Cardiac septum (tissue), 1 donor: ENCODE results near the gene NR3C2. TPM values are rescaled to one million over a fixed set of nuclear protein-coding genes. Genes with fewer than 3 reads are reported as not detected.

Source experiments
- DNase-seq: peaks from one replicate; pipeline ENCODE4 v3.0.0-alpha.2; 2020; ENCODE audit warnings: low spot score
- intact Hi-C: fragments of 100-400 bp; cut with DNase I; formaldehyde crosslinking; loops from one replicate; pipeline ENCODE4 v1.14.0; 2022
- long read RNA-seq: library from polyadenylated mRNA; unstranded; transcript quantifications from one replicate; pipeline ENCODE4 v2.0.0, GENCODE V29; 2021
- total RNA-seq: library from RNA; stranded (reverse); fragmentation: NEBNext Ultra II Directional; extraction: Animal tissue kit (Norgen Biotek cat#: 25700); gene quantifications from one replicate; pipeline ENCODE4 v1.2.1, GENCODE V29; 2021
- donor health status: DM: no; HTN: no; CAD: no.

Gene NR3C2
- 17.3 TPM for total RNA-seq
- long read RNA-seq, partial matches to known transcripts, result 1 of 12 reads
- long read RNA-seq, other reads (novel, unspliced or antisense), result 11 of 12 reads

DNA sequence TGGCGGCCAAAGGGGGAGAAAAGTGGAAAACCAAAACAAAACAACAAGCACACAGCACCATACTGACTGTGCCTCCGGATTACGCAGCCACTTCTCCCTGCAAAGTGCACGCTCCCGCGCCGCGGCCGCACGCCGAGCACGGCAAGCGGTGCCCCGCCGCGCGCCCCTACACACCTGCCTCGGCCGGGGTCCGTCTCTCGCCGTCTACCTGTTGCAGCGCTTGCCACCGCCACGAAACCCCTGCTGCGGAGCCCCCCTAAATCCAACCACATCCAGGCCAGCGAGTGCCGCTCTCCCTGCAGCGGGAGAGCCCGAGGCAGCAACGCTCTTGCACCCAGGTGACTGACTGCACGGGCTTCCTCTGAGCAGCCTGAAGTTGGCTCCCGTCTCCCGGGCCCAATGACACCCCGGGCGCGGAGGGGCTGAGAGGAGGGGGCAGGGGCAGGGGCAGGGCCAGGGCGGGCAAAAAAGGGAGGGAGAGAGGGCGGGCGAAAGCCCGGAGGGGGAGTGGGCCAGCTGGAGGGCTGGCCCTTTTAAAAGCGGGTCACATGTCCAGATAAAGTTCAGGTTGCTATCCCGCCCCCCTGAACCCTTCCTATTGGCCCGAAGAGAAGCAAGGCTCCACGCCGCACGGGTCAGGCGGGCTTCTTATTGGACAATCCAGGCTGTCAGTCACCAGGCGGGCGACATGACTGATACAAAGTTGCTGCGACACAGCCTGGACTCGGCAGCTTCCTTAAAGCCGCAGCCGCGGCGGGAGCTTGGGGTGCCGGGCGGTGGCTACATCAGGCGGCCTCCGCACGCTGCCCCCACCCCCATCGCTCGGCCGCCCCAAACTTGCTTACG is at the start of gene NR3C2:
Gene NR3C2 (minus strand): TSS at position 429 of the 846 bp plus-strand sequence.
- intact Hi-C loops, result loop anchor here (5.0 to 10.0 kb wide), 4 partner anchors 97 to 380 kb away; no protein-coding TSS in a partner anchor
- peak; percentile 99 for DNase-seq

DNA sequence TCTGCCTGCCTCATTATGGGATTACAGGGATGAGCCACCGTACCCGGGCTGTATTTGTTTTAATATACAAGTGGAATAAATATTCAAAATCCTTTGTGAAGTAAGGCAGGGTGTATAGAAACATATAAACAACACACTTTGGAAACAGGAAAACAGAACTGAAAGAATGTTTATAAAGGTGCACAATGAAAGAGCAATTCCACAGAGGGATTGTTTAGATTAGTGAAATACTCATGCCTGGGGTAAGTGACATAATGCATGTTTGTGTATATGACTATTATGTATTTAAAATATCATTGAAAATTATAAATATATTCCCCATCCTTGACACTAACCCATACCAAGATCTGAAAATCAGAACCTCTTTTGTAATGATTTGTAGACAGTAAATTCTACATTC is 45.0 kb upstream of the NR3C2 start:
- intact Hi-C loops, result no loop called here

DNA sequence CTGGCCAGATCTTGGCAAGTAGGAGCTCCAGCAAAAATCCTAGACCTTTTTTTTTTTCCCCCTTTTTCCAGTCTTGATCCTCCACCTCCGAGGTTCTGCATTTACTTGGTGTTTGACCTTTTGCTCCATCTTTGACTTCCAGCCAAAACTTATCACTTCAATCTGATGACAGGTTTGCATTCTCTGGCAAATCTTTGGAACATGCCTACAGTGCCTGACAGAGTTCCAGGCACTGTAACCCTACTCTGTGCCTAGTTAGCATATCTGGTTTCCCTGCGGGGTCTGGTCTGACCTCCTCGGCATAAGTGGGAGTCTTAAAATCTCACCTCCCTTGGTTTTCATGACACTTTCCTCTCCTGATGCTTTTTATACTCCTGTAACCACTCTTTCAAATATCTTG is 39.4 kb upstream of the NR3C2 start:
- no peak for DNase-seq
- intact Hi-C loops, result no loop called here

More for the DNA sequence above, 45.0 kb upstream of the NR3C2 start:
- DNase-seq, result no peak

DNA sequence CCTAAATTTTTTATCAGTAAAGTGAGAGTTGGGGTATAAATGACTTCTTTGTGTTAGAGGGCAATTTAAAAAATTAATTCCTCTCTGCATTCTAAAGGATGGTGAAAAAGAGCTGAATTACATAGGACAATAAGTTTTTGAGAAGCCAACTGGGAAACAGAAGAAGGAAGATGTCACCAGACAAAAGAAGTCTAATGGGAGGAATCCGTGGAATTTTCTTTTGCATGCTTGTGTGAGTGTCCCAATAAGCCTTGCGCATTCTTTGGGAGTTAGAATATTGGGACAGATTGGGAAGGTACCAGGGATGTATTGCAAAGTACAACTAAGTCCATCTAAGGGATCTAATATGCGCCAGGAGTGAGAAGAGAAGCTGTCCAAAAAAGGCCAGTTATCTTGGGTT is 35.1 kb upstream of the NR3C2 start:
- intact Hi-C loops, result no loop called here
- no peak for DNase-seq

DNA sequence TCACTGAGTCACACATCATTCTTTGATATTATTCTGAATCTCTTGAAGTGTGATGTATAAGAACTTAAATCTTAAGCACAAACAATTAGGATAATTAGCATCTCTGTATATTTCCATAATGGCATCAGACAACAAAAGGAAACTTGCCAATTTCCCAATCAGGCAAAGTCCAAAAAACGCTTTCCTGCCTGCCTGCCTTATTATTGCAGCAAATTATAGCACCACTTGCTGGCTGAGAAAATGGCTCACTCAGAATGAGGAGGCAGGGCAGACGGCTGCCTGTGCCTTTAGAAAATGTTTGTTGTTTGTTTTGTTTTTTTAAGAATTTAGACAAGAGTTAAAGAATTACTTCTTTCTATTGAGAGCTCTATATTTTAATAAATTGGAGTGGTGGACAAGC is 27.7 kb upstream of the NR3C2 start:
- intact Hi-C loops, result no loop called here
- DNase-seq, result no peak

DNA sequence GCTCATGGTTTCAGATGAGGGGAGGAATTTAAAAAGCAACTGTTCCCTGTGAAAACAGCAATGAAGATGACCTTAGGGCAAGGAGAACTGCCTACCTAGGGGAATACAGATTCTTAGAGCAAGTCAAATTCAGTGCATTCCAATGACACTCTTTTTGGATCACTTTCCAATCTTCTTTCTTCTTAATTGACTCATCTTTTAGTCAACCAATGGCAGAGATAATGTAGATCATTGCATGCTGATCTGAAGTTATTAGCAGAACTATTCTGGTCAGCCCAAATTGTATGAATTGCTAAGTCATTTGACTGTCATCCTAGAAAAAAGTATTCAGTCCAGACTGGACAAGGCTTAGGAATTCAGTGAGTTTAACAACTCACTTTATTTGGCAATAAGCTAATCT is 12.6 kb upstream of the NR3C2 start:
- DNase-seq, result no peak
- intact Hi-C loops, result no loop called here

DNA sequence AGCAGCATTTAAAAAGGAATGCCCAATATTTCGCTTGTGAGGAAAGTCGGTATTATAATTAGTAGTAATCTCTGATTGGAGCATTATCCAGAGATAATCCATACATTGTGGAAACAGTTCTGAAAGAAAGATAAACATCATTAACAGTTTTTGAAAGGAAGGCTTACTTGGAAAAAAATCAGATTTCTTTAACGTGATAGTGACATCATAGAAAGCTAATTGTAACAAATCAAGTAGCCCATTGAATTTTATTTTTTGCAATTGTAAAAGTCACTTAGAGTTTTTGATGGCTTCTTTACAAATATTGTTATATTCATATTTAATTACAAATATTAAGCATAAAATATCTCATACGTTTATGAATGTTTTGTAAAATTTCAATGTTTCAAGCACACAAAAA is 11.6 kb upstream of the NR3C2 start:
- DNase-seq, result no peak
- intact Hi-C loops, result no loop called here

DNA sequence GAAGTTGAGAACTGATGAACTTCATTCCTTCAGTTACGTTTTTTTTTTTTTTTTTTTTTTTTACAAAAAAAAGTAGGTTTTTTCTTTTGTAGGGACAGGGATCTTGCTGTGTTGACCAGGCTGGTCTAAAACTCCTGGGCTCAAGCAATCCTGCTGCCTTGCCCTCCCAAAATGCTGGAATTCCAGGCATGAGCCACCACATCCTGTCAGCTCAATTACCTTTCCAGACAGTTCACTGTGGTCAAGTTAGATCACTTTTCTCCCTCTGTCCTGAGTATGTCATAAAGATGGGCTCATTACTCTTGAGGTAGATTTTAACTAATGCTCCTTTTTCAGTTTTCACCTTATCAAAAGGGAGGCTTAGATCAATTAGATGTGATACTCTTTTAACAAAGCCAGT is 10.8 kb upstream of the NR3C2 start:
- intact Hi-C loops, result no loop called here
- no peak for DNase-seq

DNA sequence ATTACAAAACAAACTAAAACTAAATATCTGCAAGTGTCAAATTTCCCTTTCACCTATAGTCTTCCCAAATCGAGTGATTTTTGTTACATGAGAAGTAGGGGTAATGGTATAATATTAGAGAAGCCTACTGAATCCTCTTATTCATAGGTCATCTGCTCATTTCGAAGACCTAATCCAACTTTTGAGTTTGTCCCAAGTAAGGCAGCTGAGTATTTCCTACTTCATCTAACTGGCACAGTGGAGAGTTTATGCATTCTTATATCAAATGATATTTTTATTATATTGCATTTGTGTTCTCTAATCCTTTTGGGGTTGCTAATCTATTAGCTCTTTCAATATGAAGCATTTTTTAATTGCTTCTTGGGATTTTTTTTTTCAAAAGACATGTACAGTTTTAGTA is 7.7 kb upstream of the NR3C2 start:
- intact Hi-C loops, result loop anchor here (10.0 kb wide), 1 partner anchor 105 kb away; no protein-coding TSS in a partner anchor
- DNase-seq, result no peak

DNA sequence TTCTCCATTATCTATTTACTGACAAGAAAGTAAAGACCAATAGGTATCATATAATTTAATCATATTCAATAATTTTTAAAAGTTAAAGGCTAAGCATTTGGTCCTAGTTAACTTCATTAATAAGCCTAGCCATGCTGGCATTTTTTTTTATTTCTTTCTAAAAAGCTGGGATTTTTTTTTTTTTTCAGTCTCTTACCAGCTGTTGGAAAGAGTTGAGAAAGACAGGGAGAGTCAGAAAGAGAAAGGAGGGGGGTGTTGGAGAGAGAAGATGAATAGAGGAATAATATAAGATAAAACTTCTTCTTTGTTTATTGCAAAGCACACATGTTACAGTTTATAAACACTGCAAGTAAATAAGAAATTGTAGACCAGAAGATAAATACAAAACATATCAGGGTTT is 5.9 kb upstream of the NR3C2 start:
- intact Hi-C loops, result loop anchor here (10.0 kb wide), 1 partner anchor 103 kb away; no protein-coding TSS in a partner anchor
- DNase-seq, result no peak

DNA sequence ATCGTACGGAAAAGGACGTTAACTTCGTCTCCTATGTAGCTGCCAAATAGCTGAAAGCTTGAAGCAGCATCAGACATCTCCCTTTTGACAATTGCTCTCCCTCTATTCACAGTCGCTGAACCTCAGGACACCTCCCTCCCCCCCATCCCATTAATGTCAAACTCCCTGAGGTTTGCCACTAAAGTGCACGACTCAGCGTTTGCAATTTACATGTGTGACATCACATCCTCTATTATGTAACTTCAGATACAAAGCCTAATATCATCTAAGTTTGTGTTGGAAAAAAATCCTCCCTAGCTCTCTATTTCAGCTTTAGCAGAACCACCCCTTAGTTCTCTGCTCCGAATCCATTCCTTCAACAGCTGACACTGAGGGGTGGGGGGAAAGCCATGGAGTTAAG is 5.5 kb upstream of the NR3C2 start:
- DNase-seq, result no peak
- intact Hi-C loops, result loop anchor here (10.0 kb wide), 1 partner anchor 103 kb away; no protein-coding TSS in a partner anchor

DNA sequence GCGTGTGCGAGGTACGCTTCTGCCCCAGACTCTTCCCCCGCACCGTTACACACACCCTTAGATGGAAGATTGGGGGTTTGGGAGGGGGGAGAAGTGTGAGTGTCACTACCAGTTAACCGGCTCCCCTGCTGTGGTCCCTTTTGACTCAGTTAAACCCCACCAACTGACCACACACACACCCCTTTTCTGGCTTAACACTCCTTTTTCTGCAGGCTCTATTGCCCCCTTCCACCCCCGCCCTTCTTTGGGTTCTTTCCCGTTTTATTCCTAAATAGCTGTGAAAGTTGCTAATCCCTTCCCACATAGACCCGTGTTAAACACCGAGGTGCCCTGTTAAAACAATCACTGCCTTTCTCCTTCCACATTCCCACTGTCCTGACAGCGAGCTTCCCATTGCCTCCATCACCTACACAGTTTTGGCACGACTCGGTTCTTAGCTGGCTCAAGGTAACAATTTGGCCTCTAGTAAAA is 3.7 kb upstream of the NR3C2 start:
- no peak for DNase-seq
- intact Hi-C loops, result loop anchor here (10.0 kb wide), 1 partner anchor 101 kb away; no protein-coding TSS in a partner anchor

DNA sequence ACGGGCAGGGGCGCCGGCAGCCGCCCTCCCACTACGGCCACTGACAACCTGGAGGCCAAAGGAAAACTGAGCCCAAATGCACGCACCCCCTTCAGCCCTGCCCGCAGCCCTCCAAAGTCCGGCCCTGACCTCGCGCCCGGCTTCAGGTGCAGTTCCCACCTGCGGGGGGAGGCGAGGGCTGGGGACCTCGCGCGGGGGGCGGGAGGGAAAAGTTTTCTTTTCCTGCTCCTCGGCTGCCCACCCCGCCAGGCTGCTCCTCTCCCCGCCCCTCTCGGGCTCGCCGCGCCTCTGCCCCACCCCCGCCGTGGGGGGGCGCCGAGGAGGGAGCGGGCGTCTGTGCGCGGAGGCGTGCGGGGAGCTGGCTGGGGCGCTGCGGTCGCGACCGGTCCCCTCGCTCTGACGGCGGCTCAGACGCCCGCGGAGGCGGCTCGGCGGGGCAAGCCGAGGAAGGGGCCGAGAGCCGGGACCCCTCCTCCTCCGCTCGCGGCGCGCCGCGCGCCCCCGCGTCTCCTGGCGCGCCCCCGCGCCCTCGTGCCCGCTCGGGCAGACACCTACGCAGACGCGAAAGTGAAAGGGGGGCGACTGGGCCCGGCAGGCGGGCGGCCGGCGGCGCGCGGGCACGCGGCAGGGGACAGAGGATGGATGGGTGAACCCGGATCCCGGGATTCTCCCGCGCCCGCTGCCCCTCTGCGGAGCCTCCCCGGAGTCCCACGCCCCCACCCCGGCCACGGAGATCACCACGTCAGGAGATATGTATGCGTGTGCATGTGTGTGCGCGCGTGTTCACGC is 3.1 kb upstream of the NR3C2 start:
- DNase-seq, result peak; percentile 84
- intact Hi-C loops, result loop anchor here (10.0 kb wide), 1 partner anchor 100 kb away; no protein-coding TSS in a partner anchor

DNA sequence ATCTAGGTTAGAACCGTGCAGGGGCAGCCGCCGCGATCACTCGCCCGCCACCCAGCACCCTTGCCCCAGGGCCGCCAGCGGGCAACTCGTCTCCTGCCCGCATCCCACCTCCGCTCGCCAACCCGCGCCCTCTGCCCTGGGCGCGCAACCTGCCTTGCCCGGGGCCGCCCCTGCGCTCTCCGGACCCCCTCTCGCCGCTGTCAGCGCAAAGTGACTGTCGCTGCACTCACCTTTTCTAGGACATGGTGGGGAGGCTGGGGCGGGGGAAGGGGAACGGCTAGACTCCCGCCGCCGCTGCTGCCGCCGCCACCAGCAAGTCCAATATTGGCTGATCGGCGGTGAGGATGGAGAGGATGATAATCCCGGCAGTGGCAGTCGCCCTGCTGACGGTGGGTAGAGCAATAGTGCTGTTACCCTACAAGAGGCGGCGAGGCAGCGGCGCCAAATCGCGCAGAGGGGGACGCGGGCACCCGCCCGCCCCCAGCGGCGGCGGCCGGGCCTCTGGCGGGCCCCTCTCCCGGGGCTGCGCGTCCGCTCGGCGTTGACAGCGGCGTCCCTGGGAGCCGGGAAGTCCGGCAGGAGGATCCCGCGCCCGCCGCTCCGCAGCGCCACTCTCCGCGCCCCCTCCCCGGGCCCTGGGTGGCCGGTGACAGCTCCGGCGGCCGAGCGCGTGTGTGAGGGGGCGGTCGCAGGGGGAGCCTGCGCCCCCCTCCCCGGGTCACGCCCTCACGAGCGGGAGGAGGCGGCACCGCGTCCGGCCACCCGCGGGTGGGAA is 2.3 kb upstream of the NR3C2 start:
- intact Hi-C loops, result loop anchor here (5.0 to 10.0 kb wide), 4 partner anchors 100 to 382 kb away; no protein-coding TSS in a partner anchor
- no peak for DNase-seq

DNA sequence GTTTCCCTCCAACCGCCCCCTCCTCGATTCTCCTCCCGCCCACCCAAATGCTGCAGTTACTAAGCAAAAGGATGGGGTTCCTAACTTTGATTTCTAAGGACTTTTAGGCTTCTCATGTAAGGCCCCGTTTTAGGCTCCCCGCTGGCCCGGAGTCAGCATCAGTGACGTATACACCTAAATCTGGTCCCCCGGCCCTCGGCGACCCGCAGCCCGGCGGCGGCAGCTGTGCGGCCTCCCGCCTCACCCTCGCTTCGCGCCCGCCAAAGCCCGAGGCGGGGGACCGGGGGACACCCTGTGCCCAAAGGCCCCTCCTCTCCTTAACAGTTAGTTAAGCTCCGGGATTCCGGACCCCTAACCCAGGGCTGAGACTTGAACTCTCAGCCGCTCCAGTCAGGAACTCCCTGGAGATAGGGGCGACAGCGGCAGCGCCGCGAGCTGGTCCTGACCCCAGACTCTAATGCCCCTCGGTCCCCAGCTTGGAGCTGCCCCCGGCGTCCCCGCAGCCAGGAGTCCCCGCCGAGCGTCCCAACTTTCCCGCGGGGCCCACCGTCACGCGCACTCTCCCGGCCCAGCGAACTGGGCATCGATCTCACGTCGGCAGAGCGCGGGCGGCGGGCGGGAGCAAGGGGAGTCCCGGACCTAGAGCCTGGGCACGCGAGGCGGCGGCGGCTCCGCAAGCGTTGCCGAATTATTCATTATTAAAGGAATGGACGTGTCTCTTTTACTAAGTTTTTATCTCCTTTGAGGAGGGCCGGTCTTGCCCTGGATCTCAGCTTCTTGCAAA is 1.5 kb upstream of the NR3C2 start:
- DNase-seq, result no peak
- intact Hi-C loops, result loop anchor here (5.0 to 10.0 kb wide), 4 partner anchors 99 to 381 kb away; no protein-coding TSS in a partner anchor

DNA sequence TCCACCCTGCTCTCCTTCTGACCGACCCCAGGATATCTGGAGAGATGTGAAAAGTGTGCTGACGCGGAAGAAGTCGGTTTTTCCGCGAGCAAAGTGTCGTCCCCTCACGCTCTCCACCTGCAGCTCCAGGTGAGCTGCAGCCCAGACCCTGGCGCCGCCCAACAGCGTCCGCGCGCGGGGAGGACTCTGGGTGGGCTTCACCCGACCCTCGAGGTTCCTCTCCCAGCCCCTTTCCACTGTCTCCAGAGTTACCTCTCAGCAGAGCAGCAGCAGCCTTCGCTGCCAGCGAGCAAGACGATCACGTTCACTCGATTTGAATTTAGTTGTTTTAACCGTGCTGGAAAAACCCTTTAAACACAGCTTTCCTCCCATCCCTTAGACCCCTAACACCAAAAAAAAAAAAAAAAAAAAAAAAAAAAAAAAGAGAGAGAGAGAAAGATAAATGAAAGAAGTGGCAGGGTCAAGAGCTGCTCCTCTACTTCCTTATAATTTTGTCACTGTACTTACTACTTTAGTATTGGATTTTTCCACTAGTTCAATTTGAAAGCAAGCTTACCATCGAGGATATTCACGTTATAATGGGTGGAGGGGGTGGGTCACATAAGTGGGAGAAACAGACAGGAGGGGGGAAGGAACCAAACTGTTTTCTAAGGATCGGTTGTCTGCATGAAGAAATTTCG is 758 bp upstream of the NR3C2 start:
- intact Hi-C loops, result loop anchor here (5.0 to 10.0 kb wide), 4 partner anchors 98 to 381 kb away; no protein-coding TSS in a partner anchor
- no peak for DNase-seq

DNA sequence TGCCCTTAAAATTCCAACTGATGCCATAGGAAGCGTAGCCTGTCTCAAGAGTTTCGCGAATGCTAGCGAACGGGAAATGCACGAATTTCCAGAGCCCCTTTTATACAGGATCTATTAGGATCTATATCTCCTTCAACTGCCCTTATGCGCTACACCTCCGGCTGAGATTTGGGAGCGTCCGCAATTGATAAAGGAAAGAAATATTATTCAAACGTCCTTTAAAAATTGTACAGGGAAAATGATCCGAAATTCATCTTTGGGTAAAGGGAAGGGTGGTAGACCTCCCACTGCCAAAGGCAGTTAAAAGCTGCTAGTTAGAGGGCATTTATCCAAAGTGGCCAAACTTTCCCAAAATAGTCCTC is 609 bp downstream of the NR3C2 start:
- no peak for DNase-seq
- intact Hi-C loops, result loop anchor here (5.0 to 10.0 kb wide), 4 partner anchors 97 to 379 kb away; no protein-coding TSS in a partner anchor

DNA sequence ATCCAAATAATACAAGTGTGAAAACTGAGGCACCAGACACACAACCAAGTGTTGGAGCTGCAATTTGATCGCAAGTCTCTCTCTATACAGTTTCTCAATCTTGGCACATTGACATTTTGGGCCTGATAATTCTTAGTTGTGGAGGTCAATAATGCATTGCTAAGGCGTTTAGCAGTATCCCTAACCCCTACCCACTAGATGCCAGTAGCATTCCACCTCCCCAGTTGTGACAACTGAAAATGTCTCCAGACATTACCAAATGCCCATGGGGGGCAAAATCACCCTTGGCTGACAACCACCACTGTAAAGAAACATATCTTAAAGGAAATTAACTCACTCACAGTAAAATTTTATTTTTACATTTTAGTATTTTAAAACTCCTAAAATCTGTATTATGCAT is 4.2 kb downstream of the NR3C2 start:
- intact Hi-C loops, result no loop called here
- no peak for DNase-seq
